Hepatocyte (in vitro differentiated cells): ENCODE data around the gene RASA3. TPM values are rescaled to one million over a fixed set of nuclear protein-coding genes. Genes with fewer than 3 reads are reported as not detected.

Experiments
- DNase-seq: peaks from one replicate; pipeline ENCODE4 v3.0.0-alpha.2; 2016; ENCODE audit warnings: low spot score
- H2AFZ ChIP-seq: fragments of 200-600 bp; sonication (generic); 2 replicates; pipeline ENCODE4 v1.6.0; 2016; ENCODE audit warnings: antibody characterized with exemption, mild to moderate bottlenecking
- H3K27ac ChIP-seq: fragments of 200-600 bp; sonication (generic); 2 replicates; pipeline ENCODE4 v1.5.1; 2016; ENCODE audit warnings: mild to moderate bottlenecking
- H3K27me3 ChIP-seq: fragments of 200-600 bp; sonication (generic); 2 replicates; pipeline ENCODE4 v1.6.1; 2016
- H3K36me3 ChIP-seq: fragments of 200-600 bp; sonication (generic); replicated peaks from 2 replicates; pipeline ENCODE4 v1.5.1; 2016; ENCODE audit warnings: low read depth; ENCODE audit not compliant: insufficient read depth
- H3K4me1 ChIP-seq: fragments of 200-600 bp; sonication (generic); 2 replicates; pipeline ENCODE4 v1.5.1; 2016; ENCODE audit warnings: mild to moderate bottlenecking, moderate library complexity; ENCODE audit not compliant: insufficient read depth
- H3K4me2 ChIP-seq: fragments of 200-600 bp; sonication (generic); 2 replicates; pipeline ENCODE4 v1.6.0; 2016
- H3K4me3 ChIP-seq: fragments of 200-600 bp; sonication (generic); 2 replicates; pipeline ENCODE4 v1.5.1; 2016; ENCODE audit warnings: mild to moderate bottlenecking
- H3K79me2 ChIP-seq: fragments of 200-600 bp; sonication (generic); 2 replicates; pipeline ENCODE4 v1.6.0; 2017; ENCODE audit warnings: mild to moderate bottlenecking
- H3K9me2 ChIP-seq: fragments of 200-600 bp; sonication (generic); replicated peaks from 2 replicates; pipeline ENCODE4 v1.6.0; 2017; ENCODE audit warnings: mild to moderate bottlenecking; ENCODE audit not compliant: insufficient read depth
- H3K9me3 ChIP-seq: fragments of 200-600 bp; sonication (generic); 2 replicates; pipeline ENCODE4 v1.5.1; 2016; ENCODE audit warnings: low read depth, mild to moderate bottlenecking
- H4K20me1 ChIP-seq: fragments of 200-600 bp; sonication (generic); 2 replicates; pipeline ENCODE4 v1.6.0; 2016; ENCODE audit warnings: mild to moderate bottlenecking; ENCODE audit not compliant: insufficient read depth, poor library complexity, severe bottlenecking
- CTCF ChIP-seq: fragments of 200-600 bp; sonication (generic); IDR thresholded peaks from 2 replicates; pipeline ENCODE4 v1.5.1; 2016; ENCODE audit warnings: antibody characterized with exemption, mild to moderate bottlenecking; ENCODE audit not compliant: poor library complexity
- EZH2 ChIP-seq: fragments of 200-600 bp; sonication (generic); IDR thresholded peaks from 2 replicates; pipeline ENCODE4 v1.6.1; 2016; ENCODE audit warnings: antibody characterized with exemption, mild to moderate bottlenecking, borderline replicate concordance
- EZH2phosphoT487 ChIP-seq: fragments of 200-600 bp; sonication (generic); IDR thresholded peaks from one replicate; pipeline ENCODE4 v1.6.1; 2018; ENCODE audit warnings: antibody characterized with exemption, mild to moderate bottlenecking, low read depth, moderate library complexity; ENCODE audit not compliant: unreplicated experiment, severe bottlenecking
- WGBS: methylation state at CpG from one replicate; pipeline ENCODE4 v1.1.6; 2016; ENCODE audit warnings: low lambda C conversion rate; ENCODE audit errors: missing lambda C conversion rate; 5-methylcytosine and 5-hydroxymethylcytosine counted together
- polyA plus RNA-seq: library from polyadenylated mRNA; unstranded; fragments of >200 nt; fragmentation: Nextera tagmentation; extraction: Ambion mirVana; gene quantifications from 2 replicates; pipeline ENCODE4 v1.2.1, GENCODE V29; 2016
- total RNA-seq: library from RNA; depleted of rRNA; stranded (reverse); fragments of >200 nt; gene quantifications from 2 replicates; pipeline ENCODE4 v1.2.3, GENCODE V29; 2014

The RASA3 gene
- total and polyA plus RNA-seq, 2 experiments from 2014 or later = 5.6 to 6.1 TPM

- no peaks in the 10 kb centered on the region for H3K36me3 ChIP-seq
- no peaks in the 10 kb centered on the region for H4K20me1 ChIP-seq
- no peak for DNase-seq
- WGBS = 96% methylated on average over 2 of the region's 2 CpGs
- H2AFZ ChIP-seq = no peak overlapping the region
- TF ChIP-seq CTCF (no peak), EZH2phosphoT487 (no peak), EZH2 (no peak)
- H3K79me2 ChIP-seq = no peaks in the 10 kb centered on the region
- no peak overlapping the region for H3K4me2 ChIP-seq
- H3K4me1 ChIP-seq = no peaks in the 10 kb centered on the region
- H3K4me3 ChIP-seq = no peak overlapping the region
- H3K27ac ChIP-seq = no peak overlapping the region
- H3K27me3 ChIP-seq = no peaks in the 10 kb centered on the region
- no peaks in the 10 kb centered on the region for H3K9me2 ChIP-seq
- H3K9me3 ChIP-seq = no peaks in the 10 kb centered on the region
Measured at GRCh38 chr13:113965383-113965874, 167.0 kb downstream of the RASA3 start.

GRCh38 chr13:113964251-113964995 lies 168.0 kb downstream of the RASA3 start:
- no peaks in the 10 kb centered on the region for H3K79me2 ChIP-seq
- DNase-seq = no peak
- WGBS = 87% methylated on average over 21 of the region's 21 CpGs

GRCh38 chr13:113963376-113963775 lies 169.0 kb downstream of the RASA3 start:
- H2AFZ ChIP-seq = no peak overlapping the region
- no peak overlapping the region for H3K4me2 ChIP-seq
- no peaks in the 10 kb centered on the region for H3K36me3 ChIP-seq
- TF ChIP-seq CTCF (no peak), EZH2phosphoT487 (no peak), EZH2 (no peak)
- no peaks in the 10 kb centered on the region for H3K79me2 ChIP-seq
- H3K4me1 ChIP-seq = no peaks in the 10 kb centered on the region
- H3K4me3 ChIP-seq = no peak overlapping the region
- no peaks in the 10 kb centered on the region for H4K20me1 ChIP-seq
- DNase-seq = no peak
- 87% methylated on average over 7 of the region's 16 CpGs for WGBS
- no peaks in the 10 kb centered on the region for H3K27me3 ChIP-seq
- H3K9me2 ChIP-seq = no peaks in the 10 kb centered on the region
- no peaks in the 10 kb centered on the region for H3K9me3 ChIP-seq
- no peak overlapping the region for H3K27ac ChIP-seq

More at GRCh38 chr13:113964251-113964995, 168.0 kb downstream of the RASA3 start:
- H3K4me1 ChIP-seq = no peaks in the 10 kb centered on the region
- no peak for TF ChIP-seq CTCF
- no peaks in the 10 kb centered on the region for H3K27me3 ChIP-seq
- no peaks in the 10 kb centered on the region for H3K36me3 ChIP-seq
- no peaks in the 10 kb centered on the region for H4K20me1 ChIP-seq
- H2AFZ ChIP-seq = no peak overlapping the region
- H3K9me3 ChIP-seq = no peaks in the 10 kb centered on the region
- H3K9me2 ChIP-seq = no peaks in the 10 kb centered on the region
- no peak overlapping the region for H3K4me3 ChIP-seq
- no peak overlapping the region for H3K4me2 ChIP-seq
- no peak overlapping the region for H3K27ac ChIP-seq
